ENCODE measurements around the gene BORCS5. TPM values are rescaled to one million over a fixed set of nuclear protein-coding genes. Genes with fewer than 3 reads are reported as not detected.

The BORCS5 gene
- total RNA-seq, 2 donors from 2014 or later, result 15.2 to 26.1 TPM

GRCh38 chr12:12492547-12492946, 135.7 kb downstream of the BORCS5 start:
- Mint-ChIP-seq H3K4me3 (no peak overlapping the region), H3K4me1 (no peaks in the 10 kb centered on the region), H3K27me3 (ENCODE audit: insufficient read depth) (no peaks in the 10 kb centered on the region), H3K27ac (no peak overlapping the region), H3K9me3 (no peaks in the 10 kb centered on the region), H3K36me3 (ENCODE audit: low read depth) (peaks cover 16% of the 10 kb centered on the region)
- Histone ChIP-seq H3K27ac (ENCODE audit: low read depth, low read length) (no peak overlapping the region), H3K9me3 (ENCODE audit: control insufficient read depth, low read length) (no peaks in the 10 kb centered on the region), H3K4me3 (ENCODE audit: low read length) (no peak overlapping the region), H3K9ac (ENCODE audit: extremely low read depth, low read length, poor library complexity, severe bottlenecking) (no peak overlapping the region), H3K36me3 (ENCODE audit: control insufficient read depth, insufficient read depth, low read length) (peaks cover 4% of the 10 kb centered on the region), H3K4me1 (ENCODE audit: control insufficient read depth, insufficient read depth, low read length) (no peaks in the 10 kb centered on the region), H3K27me3 (ENCODE audit: control insufficient read depth, insufficient read depth, low read length, poor library complexity, severe bottlenecking) (no peaks in the 10 kb centered on the region)
- TF ChIP-seq, protein P1, sequence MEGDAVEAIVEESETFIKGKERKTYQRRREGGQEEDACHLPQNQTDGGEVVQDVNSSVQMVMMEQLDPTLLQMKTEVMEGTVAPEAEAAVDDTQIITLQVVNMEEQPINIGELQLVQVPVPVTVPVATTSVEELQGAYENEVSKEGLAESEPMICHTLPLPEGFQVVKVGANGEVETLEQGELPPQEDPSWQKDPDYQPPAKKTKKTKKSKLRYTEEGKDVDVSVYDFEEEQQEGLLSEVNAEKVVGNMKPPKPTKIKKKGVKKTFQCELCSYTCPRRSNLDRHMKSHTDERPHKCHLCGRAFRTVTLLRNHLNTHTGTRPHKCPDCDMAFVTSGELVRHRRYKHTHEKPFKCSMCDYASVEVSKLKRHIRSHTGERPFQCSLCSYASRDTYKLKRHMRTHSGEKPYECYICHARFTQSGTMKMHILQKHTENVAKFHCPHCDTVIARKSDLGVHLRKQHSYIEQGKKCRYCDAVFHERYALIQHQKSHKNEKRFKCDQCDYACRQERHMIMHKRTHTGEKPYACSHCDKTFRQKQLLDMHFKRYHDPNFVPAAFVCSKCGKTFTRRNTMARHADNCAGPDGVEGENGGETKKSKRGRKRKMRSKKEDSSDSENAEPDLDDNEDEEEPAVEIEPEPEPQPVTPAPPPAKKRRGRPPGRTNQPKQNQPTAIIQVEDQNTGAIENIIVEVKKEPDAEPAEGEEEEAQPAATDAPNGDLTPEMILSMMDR (conservative IDR thresholded peaks at IDR 0.05), result no peak
- WGBS, 2 experiments (ENCODE audit: insufficient coverage in 1 of 2, insufficient read length in 1 of 2), result 93 to 97% methylated on average over 5 of the region's 5 CpGs
- no peak for DNase-seq

DNA sequence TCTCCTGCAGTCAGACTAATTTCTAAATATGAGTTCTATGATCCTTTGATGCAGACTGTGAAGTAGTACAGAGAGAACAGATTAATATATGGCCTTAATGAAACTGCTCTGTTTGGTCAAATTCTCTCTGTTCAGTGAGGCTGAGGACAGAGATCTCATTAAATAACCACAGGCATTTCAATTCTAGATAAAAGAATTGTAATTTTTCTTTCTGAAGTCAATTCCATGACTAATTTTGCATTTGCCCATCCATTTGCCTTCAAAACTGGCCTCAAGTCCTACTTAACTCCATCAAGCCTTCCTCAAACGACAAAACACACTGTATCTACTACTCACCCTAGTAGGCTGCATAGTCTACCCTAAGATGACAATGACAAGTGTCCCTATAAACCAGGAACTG, 138.7 kb downstream of the BORCS5 start:
- Mint-ChIP-seq H3K36me3 (ENCODE audit: low read depth) (peaks cover 8% of the 10 kb centered on the region), H3K9me3 (no peaks in the 10 kb centered on the region), H3K27me3 (ENCODE audit: insufficient read depth) (no peaks in the 10 kb centered on the region), H3K4me3 (no peak overlapping the region), H3K27ac (no peak overlapping the region), H3K4me1 (peaks cover 20% of the 10 kb centered on the region)
- H3K9ac ChIP-seq (ENCODE audit: extremely low read depth, low read length, poor library complexity, severe bottlenecking), result no peak overlapping the region
- no peak overlapping the region for H3K4me3 ChIP-seq (ENCODE audit: low read length)
- no peak for DNase-seq
- TF ChIP-seq, protein P1 (conservative IDR thresholded peaks at IDR 0.05), result no peak
- no peaks in the 10 kb centered on the region for H3K9me3 ChIP-seq (ENCODE audit: control insufficient read depth, low read length)
- no peak overlapping the region for H3K27ac ChIP-seq (ENCODE audit: low read depth, low read length)
- no peaks in the 10 kb centered on the region for H3K36me3 ChIP-seq (ENCODE audit: control insufficient read depth, insufficient read depth, low read length)
- H3K4me1 ChIP-seq (ENCODE audit: control insufficient read depth, insufficient read depth, low read length), result peaks cover 3% of the 10 kb centered on the region
- 89 to 91% methylated on average over 1 of the region's 1 CpG for WGBS, 2 experiments (ENCODE audit: insufficient coverage in 1 of 2, insufficient read length in 1 of 2)
- no peaks in the 10 kb centered on the region for H3K27me3 ChIP-seq (ENCODE audit: control insufficient read depth, insufficient read depth, low read length, poor library complexity, severe bottlenecking)

DNA sequence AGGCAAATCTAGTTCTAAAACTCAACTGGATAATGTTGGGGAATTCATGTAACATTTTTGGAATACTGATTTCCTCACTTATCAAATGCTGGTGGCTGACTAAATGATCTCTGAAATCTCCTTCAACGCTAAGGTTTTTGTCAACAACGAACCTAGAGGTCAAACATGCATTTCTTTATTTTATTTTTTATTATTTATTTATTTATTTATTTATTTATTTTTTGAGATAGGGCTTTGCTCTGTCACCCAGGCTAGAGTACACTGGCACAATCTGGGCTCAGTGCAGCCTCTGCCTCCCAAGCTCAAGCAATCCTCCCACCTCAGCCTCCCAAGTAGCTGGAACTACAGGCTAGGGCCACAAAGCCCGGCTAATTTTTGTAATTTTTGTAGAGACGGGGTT, 141.3 kb downstream of the BORCS5 start:
- peaks cover 3% of the 10 kb centered on the region for H3K36me3 ChIP-seq (ENCODE audit: control insufficient read depth, insufficient read depth, low read length)
- Mint-ChIP-seq H3K36me3 (ENCODE audit: low read depth) (peaks cover 10% of the 10 kb centered on the region), H3K4me3 (no peak overlapping the region), H3K9me3 (no peaks in the 10 kb centered on the region), H3K27me3 (ENCODE audit: insufficient read depth) (no peaks in the 10 kb centered on the region), H3K27ac (no peak overlapping the region), H3K4me1 (peaks cover 29% of the 10 kb centered on the region)
- no peaks in the 10 kb centered on the region for H3K9me3 ChIP-seq (ENCODE audit: control insufficient read depth, low read length)
- no peak for DNase-seq
- TF ChIP-seq, protein P1 (conservative IDR thresholded peaks at IDR 0.05), result no peak
- no peaks in the 10 kb centered on the region for H3K27me3 ChIP-seq (ENCODE audit: control insufficient read depth, insufficient read depth, low read length, poor library complexity, severe bottlenecking)
- no peak overlapping the region for H3K4me3 ChIP-seq (ENCODE audit: low read length)
- peaks cover 3% of the 10 kb centered on the region for H3K4me1 ChIP-seq (ENCODE audit: control insufficient read depth, insufficient read depth, low read length)
- H3K9ac ChIP-seq (ENCODE audit: extremely low read depth, low read length, poor library complexity, severe bottlenecking), result no peak overlapping the region
- 89 to 95% methylated on average over 2 to 4 of the region's 4 CpGs for WGBS, 2 experiments (ENCODE audit: insufficient coverage in 1 of 2, insufficient read length in 1 of 2)
- H3K27ac ChIP-seq (ENCODE audit: low read depth, low read length), result no peak overlapping the region
